CD8-positive, alpha-beta memory T cell (primary cell): ENCODE results near the gene ABLIM1. TPM values are rescaled to one million over a fixed set of nuclear protein-coding genes. Genes with fewer than 3 reads are reported as not detected.

Experiments
- CTCF ChIA-PET: fragments of 350-600 bp; sonication (Branson Sonifier 250); formaldehyde crosslinking; loops from one replicate; lab custom pipeline; 2021; ENCODE audit warnings: antibody characterized with exemption; lab: Charles Lee
- POLR2A ChIA-PET: fragments of 350-600 bp; sonication (Branson Sonifier 250); formaldehyde crosslinking; loops from one replicate; lab custom pipeline; 2021; ENCODE audit warnings: antibody characterized with exemption; lab: Charles Lee
- DNase-seq, 5 donors: peaks; one replicate each; pipeline versions ENCODE4 v3.0.0 to v3.0.0-alpha.2; 2020 to 2022; ENCODE audit warnings: mixed read lengths in 1 of 5
- H3K27ac ChIP-seq: one replicate; pipeline ENCODE4 v1.7.0; 2013; ENCODE audit warnings: low read depth, mild to moderate bottlenecking, low read length, moderate library complexity
- H3K27me3 ChIP-seq: 2 replicates; pipeline ENCODE4 v1.7.0; 2013; ENCODE audit warnings: low read length, mild to moderate bottlenecking; ENCODE audit not compliant: insufficient read depth, poor library complexity, severe bottlenecking
- H3K36me3 ChIP-seq: 2 replicates; pipeline ENCODE4 v1.7.0; 2013; ENCODE audit warnings: mild to moderate bottlenecking, low read length, moderate library complexity; ENCODE audit not compliant: insufficient read depth
- H3K4me1 ChIP-seq: 2 replicates; pipeline ENCODE4 v1.7.0; 2013; ENCODE audit warnings: mild to moderate bottlenecking, low read length, moderate library complexity; ENCODE audit not compliant: insufficient read depth
- H3K4me3 ChIP-seq: 2 replicates; pipeline ENCODE4 v1.7.0; 2013; ENCODE audit warnings: mild to moderate bottlenecking, low read length
- H3K9me3 ChIP-seq: 2 replicates; pipeline ENCODE4 v1.7.0; 2013; ENCODE audit warnings: mild to moderate bottlenecking, low read length
- H3K27ac Mint-ChIP-seq, 8 donors: one replicate each; pipeline ENCODE4 v1.8.0; 2020 to 2021; ENCODE audit warnings: mixed read lengths in 8 of 8, mild to moderate bottlenecking in 6 of 8, inconsistent platforms in 3 of 8, moderate library complexity in 3 of 8
- H3K27me3 Mint-ChIP-seq, 2 donors: one replicate each; pipeline ENCODE4 v1.8.0; 2020 to 2021; ENCODE audit warnings: mixed read lengths in 2 of 2, mild to moderate bottlenecking in 1 of 2, moderate library complexity in 1 of 2
- H3K36me3 Mint-ChIP-seq, 3 donors: one replicate each; pipeline ENCODE4 v1.8.0; 2020 to 2021; ENCODE audit warnings: mixed read lengths in 3 of 3, inconsistent platforms in 1 of 3, mild to moderate bottlenecking in 1 of 3
- H3K4me1 Mint-ChIP-seq, 3 donors: one replicate each; pipeline ENCODE4 v1.8.0; 2020 to 2021; ENCODE audit warnings: mixed read lengths in 3 of 3, inconsistent platforms in 1 of 3, mild to moderate bottlenecking in 1 of 3
- H3K4me3 Mint-ChIP-seq, 7 donors: one replicate each; pipeline ENCODE4 v1.8.0; 2020 to 2021; ENCODE audit warnings: mixed read lengths in 7 of 7, mild to moderate bottlenecking in 6 of 7, moderate library complexity in 4 of 7, inconsistent platforms in 2 of 7
- H3K9me3 Mint-ChIP-seq, 5 donors: one replicate each; pipeline ENCODE4 v1.8.0; 2020 to 2022; ENCODE audit warnings: mixed read lengths in 5 of 5, mild to moderate bottlenecking in 3 of 5, moderate library complexity in 2 of 5, inconsistent platforms in 1 of 5
- polyA plus RNA-seq: library from polyadenylated mRNA; unstranded; fragments of 300-500 nt; fragmentation: Illumina TruSeq; gene quantifications from one replicate; pipeline ENCODE4 v1.2.3, GENCODE V29; 2021
- total RNA-seq, 2 experiments: library from RNA; stranded (reverse); gene quantifications; one replicate each; pipeline ENCODE4 v1.2.3, GENCODE V29; 2021

ABLIM1 gene
- total and polyA plus RNA-seq, 3 experiments from 2014 or later: 45.8 to 123 (median 48.3) TPM

- no peaks in the 10 kb centered on the region for H3K9me3 Mint-ChIP-seq
- POLR2A ChIA-PET: no interaction called here
- peaks cover 16% of the 10 kb centered on the region for H3K36me3 ChIP-seq
- H3K4me1 Mint-ChIP-seq: peaks cover 0 to 9% (median 5%) of the 10 kb centered on the region in 3 donors
- CTCF ChIA-PET: no interaction called here
- peak overlapping the region in 2 of 8 donors; percentile 35 to 94 for H3K27ac Mint-ChIP-seq
- DNase-seq: no peak
- H3K36me3 Mint-ChIP-seq: peaks cover 6 to 84% (median 25%) of the 10 kb centered on the region in 3 donors
- no peak overlapping the region for H3K4me3 ChIP-seq
- H3K27me3 ChIP-seq: no peaks in the 10 kb centered on the region
- no peaks in the 10 kb centered on the region for H3K4me1 ChIP-seq
- no peaks in the 10 kb centered on the region for H3K9me3 ChIP-seq
- no peak overlapping the region for H3K27ac ChIP-seq
- no peaks in the 10 kb centered on the region for H3K27me3 Mint-ChIP-seq
- H3K4me3 Mint-ChIP-seq: no peak overlapping the region
These were observed 204.5 kb downstream of the ABLIM1 start for GRCh38 chr10:114453576-114453975.

GRCh38 chr10:114448897-114449296 lies 209.2 kb downstream of the ABLIM1 start:
- Mint-ChIP-seq H3K36me3 (peaks cover 9 to 93% (median 20%) of the 10 kb centered on the region in 3 donors), H3K27me3 (no peaks in the 10 kb centered on the region), H3K4me1 (peaks cover 0 to 9% (median 2%) of the 10 kb centered on the region in 3 donors), H3K4me3 (no peak overlapping the region), H3K9me3 (no peaks in the 10 kb centered on the region), H3K27ac (no peak overlapping the region)
- Histone ChIP-seq H3K27me3 (no peaks in the 10 kb centered on the region), H3K27ac (no peak overlapping the region), H3K9me3 (no peaks in the 10 kb centered on the region), H3K36me3 (peaks cover 25% of the 10 kb centered on the region), H3K4me3 (no peak overlapping the region), H3K4me1 (no peaks in the 10 kb centered on the region)
- CTCF ChIA-PET: interaction anchor here (1.2 kb wide), 1 partner anchor 11 kb away, joined by 3 read pairs; no protein-coding TSS in a partner anchor
- DNase-seq: no peak
- POLR2A ChIA-PET: no interaction called here

- Mint-ChIP-seq H3K9me3 (no peaks in the 10 kb centered on the region), H3K4me3 (no peak overlapping the region), H3K27me3 (no peaks in the 10 kb centered on the region), H3K36me3 (peaks cover 23 to 95% (median 24%) of the 10 kb centered on the region in 3 donors), H3K4me1 (no peaks in the 10 kb centered on the region), H3K27ac (peak overlapping the region in 2 of 8 donors; percentile 58 to 67)
- no peaks in the 10 kb centered on the region for H3K27me3 ChIP-seq
- H3K27ac ChIP-seq: no peak overlapping the region
- no peak for DNase-seq
- ChIA-PET CTCF (no interaction called here), POLR2A (no interaction called here)
- no peaks in the 10 kb centered on the region for H3K4me1 ChIP-seq
- peaks cover 35% of the 10 kb centered on the region for H3K36me3 ChIP-seq
- no peak overlapping the region for H3K4me3 ChIP-seq
- no peaks in the 10 kb centered on the region for H3K9me3 ChIP-seq
These were observed 212.7 kb downstream of the ABLIM1 start for GRCh38 chr10:114445332-114445731.

GRCh38 chr10:114444819-114445218 lies 213.3 kb downstream of the ABLIM1 start:
- Mint-ChIP-seq H3K27ac (peak overlapping the region in 3 of 8 donors; percentile 13 to 58 (median 17)), H3K27me3 (no peaks in the 10 kb centered on the region), H3K36me3 (peaks cover 26 to 95% (median 27%) of the 10 kb centered on the region in 3 donors), H3K4me3 (no peak overlapping the region), H3K9me3 (no peaks in the 10 kb centered on the region), H3K4me1 (no peaks in the 10 kb centered on the region)
- peaks cover 40% of the 10 kb centered on the region for H3K36me3 ChIP-seq
- H3K4me1 ChIP-seq: no peaks in the 10 kb centered on the region
- H3K27ac ChIP-seq: no peak overlapping the region
- ChIA-PET POLR2A (no interaction called here), CTCF (no interaction called here)
- H3K9me3 ChIP-seq: no peaks in the 10 kb centered on the region
- DNase-seq: no peak
- no peaks in the 10 kb centered on the region for H3K27me3 ChIP-seq
- no peak overlapping the region for H3K4me3 ChIP-seq

- peaks cover 35 to 99% (median 36%) of the 10 kb centered on the region in 3 donors for H3K36me3 Mint-ChIP-seq
- no peak overlapping the region for H3K4me3 Mint-ChIP-seq
- H3K9me3 Mint-ChIP-seq: no peaks in the 10 kb centered on the region
- no peaks in the 10 kb centered on the region for H3K27me3 ChIP-seq
- no peaks in the 10 kb centered on the region for H3K27me3 Mint-ChIP-seq
- H3K4me1 Mint-ChIP-seq: no peaks in the 10 kb centered on the region
- peaks cover 54% of the 10 kb centered on the region for H3K36me3 ChIP-seq
- H3K4me1 ChIP-seq: no peaks in the 10 kb centered on the region
- H3K4me3 ChIP-seq: no peak overlapping the region
- H3K27ac Mint-ChIP-seq: no peak overlapping the region
- DNase-seq: no peak
- ChIA-PET POLR2A (no interaction called here), CTCF (no interaction called here)
- no peak overlapping the region for H3K27ac ChIP-seq
- no peaks in the 10 kb centered on the region for H3K9me3 ChIP-seq
These were observed 215.9 kb downstream of the ABLIM1 start for GRCh38 chr10:114442091-114442630.

GRCh38 chr10:114441107-114441506 lies 217.0 kb downstream of the ABLIM1 start:
- peaks cover 38 to 99% (median 41%) of the 10 kb centered on the region in 3 donors for H3K36me3 Mint-ChIP-seq

GRCh38 chr10:114437473-114438292 lies 220.4 kb downstream of the ABLIM1 start:
- H3K27me3 Mint-ChIP-seq: no peaks in the 10 kb centered on the region
- H3K36me3 ChIP-seq: peaks cover 64% of the 10 kb centered on the region
- H3K4me1 Mint-ChIP-seq: no peaks in the 10 kb centered on the region
- H3K4me1 ChIP-seq: no peaks in the 10 kb centered on the region
- H3K9me3 ChIP-seq: no peaks in the 10 kb centered on the region
- peaks cover 32 to 97% (median 51%) of the 10 kb centered on the region in 3 donors for H3K36me3 Mint-ChIP-seq
- DNase-seq: no peak
- H3K4me3 Mint-ChIP-seq: no peak overlapping the region
- H3K9me3 Mint-ChIP-seq: no peaks in the 10 kb centered on the region
- POLR2A ChIA-PET: no interaction called here
- CTCF ChIA-PET: interaction anchor here (1.3 to 1.6 kb wide), 2 partner anchors 10 to 11 kb away, joined by 3 read pairs; no protein-coding TSS in a partner anchor
- no peaks in the 10 kb centered on the region for H3K27me3 ChIP-seq
- no peak overlapping the region for H3K4me3 ChIP-seq
- peak overlapping the region in 3 of 8 donors; percentile 22 to 64 (median 35) for H3K27ac Mint-ChIP-seq
- no peak overlapping the region for H3K27ac ChIP-seq

More at GRCh38 chr10:114441107-114441506, 217.0 kb downstream of the ABLIM1 start:
- Histone ChIP-seq H3K27ac (no peak overlapping the region), H3K9me3 (no peaks in the 10 kb centered on the region), H3K36me3 (peaks cover 58% of the 10 kb centered on the region), H3K4me1 (no peaks in the 10 kb centered on the region), H3K27me3 (no peaks in the 10 kb centered on the region), H3K4me3 (no peak overlapping the region)
- H3K9me3 Mint-ChIP-seq: no peaks in the 10 kb centered on the region
- no peaks in the 10 kb centered on the region for H3K4me1 Mint-ChIP-seq
- POLR2A ChIA-PET: no interaction called here
- CTCF ChIA-PET: no interaction called here
- H3K27me3 Mint-ChIP-seq: no peaks in the 10 kb centered on the region
- no peak overlapping the region for H3K4me3 Mint-ChIP-seq
- no peak overlapping the region for H3K27ac Mint-ChIP-seq
- DNase-seq: no peak

- Histone ChIP-seq H3K27me3 (no peaks in the 10 kb centered on the region), H3K27ac (no peak overlapping the region), H3K4me3 (no peak overlapping the region), H3K9me3 (no peaks in the 10 kb centered on the region), H3K36me3 (peaks cover 60% of the 10 kb centered on the region), H3K4me1 (no peaks in the 10 kb centered on the region)
- CTCF ChIA-PET: interaction anchor here (0.8 to 1.3 kb wide), 2 partner anchors 9 to 133 kb away, joined by 3 to 4 read pairs; no protein-coding TSS in a partner anchor
- Mint-ChIP-seq H3K27ac (peak overlapping the region in 1 of 8 donors; percentile 3), H3K27me3 (no peaks in the 10 kb centered on the region), H3K36me3 (peaks cover 32 to 95% (median 51%) of the 10 kb centered on the region in 3 donors), H3K9me3 (no peaks in the 10 kb centered on the region), H3K4me1 (no peaks in the 10 kb centered on the region), H3K4me3 (no peak overlapping the region)
- no peak for DNase-seq
- POLR2A ChIA-PET: no interaction called here
These were observed 221.1 kb downstream of the ABLIM1 start for GRCh38 chr10:114436941-114437340.
